Measurements from ENCODE around the gene RBM18.

DNA sequence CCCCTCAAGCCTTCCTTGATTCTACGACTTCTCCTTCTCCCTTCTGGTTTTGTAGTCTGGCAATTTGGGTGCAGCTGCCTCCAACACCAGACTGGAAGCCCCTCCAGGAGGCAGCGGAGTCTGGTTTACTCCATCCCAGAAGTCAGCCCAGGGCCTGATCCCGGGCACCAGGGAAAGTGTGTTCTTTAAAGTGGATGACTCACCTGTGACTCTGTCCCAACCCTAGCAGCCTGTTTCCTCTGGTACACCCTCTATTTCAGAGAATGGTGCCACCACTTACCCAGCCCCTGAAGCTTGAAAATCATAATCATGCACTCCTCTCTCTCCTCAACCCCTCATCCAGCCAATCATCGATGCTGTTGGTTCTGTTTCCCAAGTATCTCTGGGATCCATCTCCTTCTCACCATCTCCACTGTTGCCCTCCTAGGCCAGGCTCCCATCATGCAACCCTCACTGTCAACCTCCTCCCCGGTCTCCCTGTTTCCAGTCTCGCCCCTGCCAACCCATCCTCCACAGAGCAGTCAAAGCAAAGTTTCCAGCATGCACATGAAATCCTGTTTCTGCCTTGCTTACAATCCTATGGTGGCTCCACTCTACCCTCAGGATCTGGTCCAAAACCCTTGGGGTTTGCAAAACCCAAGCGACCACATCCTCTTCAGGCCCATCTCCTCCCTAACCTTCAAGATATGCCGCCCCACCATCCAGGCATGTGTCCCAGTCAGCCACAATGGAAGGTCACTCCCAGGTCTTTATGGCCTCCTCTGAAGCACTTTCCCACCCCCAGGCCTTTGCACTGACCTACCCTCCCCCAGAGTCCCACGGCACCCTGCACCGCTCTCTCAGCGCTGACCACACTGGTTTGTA is 46.3 kb downstream of the RBM18 start:
- TF ChIP-seq, protein P1, sequence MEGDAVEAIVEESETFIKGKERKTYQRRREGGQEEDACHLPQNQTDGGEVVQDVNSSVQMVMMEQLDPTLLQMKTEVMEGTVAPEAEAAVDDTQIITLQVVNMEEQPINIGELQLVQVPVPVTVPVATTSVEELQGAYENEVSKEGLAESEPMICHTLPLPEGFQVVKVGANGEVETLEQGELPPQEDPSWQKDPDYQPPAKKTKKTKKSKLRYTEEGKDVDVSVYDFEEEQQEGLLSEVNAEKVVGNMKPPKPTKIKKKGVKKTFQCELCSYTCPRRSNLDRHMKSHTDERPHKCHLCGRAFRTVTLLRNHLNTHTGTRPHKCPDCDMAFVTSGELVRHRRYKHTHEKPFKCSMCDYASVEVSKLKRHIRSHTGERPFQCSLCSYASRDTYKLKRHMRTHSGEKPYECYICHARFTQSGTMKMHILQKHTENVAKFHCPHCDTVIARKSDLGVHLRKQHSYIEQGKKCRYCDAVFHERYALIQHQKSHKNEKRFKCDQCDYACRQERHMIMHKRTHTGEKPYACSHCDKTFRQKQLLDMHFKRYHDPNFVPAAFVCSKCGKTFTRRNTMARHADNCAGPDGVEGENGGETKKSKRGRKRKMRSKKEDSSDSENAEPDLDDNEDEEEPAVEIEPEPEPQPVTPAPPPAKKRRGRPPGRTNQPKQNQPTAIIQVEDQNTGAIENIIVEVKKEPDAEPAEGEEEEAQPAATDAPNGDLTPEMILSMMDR (IDR thresholded peaks at IDR 0.05): no peak
- TF ChIP-seq POLR2A (IDR thresholded peaks at IDR 0.05): no peak
